Left ventricle myocardium inferior (tissue), 1 donor: ENCODE measurements around the gene SNN. TPM values are rescaled to one million over a fixed set of nuclear protein-coding genes. Genes with fewer than 3 reads are reported as not detected.

Experiments
- DNase-seq: peaks from one replicate; pipeline ENCODE4 v3.0.0-alpha.2; 2020
- H3K27ac ChIP-seq: fragments of 200-600 bp; replicated peaks from 2 replicates; pipeline ENCODE4 v1.8.0; 2021
- H3K27me3 ChIP-seq: fragments of 200-600 bp; 2 replicates; pipeline ENCODE4 v1.8.0; 2021; ENCODE audit warnings: low read depth
- H3K36me3 ChIP-seq: fragments of 200-600 bp; 2 replicates; pipeline ENCODE4 v1.8.0; 2021
- H3K4me1 ChIP-seq: fragments of 200-600 bp; 2 replicates; pipeline ENCODE4 v1.8.0; 2021
- H3K4me3 ChIP-seq: fragments of 200-600 bp; 2 replicates; pipeline ENCODE4 v1.8.0; 2021; ENCODE audit warnings: mild to moderate bottlenecking, moderate library complexity
- H3K9me3 ChIP-seq: fragments of 200-600 bp; replicated peaks from 2 replicates; pipeline ENCODE4 v1.8.0; 2021
- intact Hi-C: fragments of 100-400 bp; cut with micrococcal nuclease; formaldehyde crosslinking; loops from one replicate; pipeline ENCODE4 v1.11.0; 2022
- total RNA-seq: library from RNA; stranded (reverse); fragmentation: NEBNext Ultra II Directional; extraction: Animal tissue kit (Norgen Biotek cat#: 25700); gene quantifications from one replicate; pipeline ENCODE4 v1.2.1, GENCODE V29; 2021
- TF ChIP-seq, protein P1 (sequence below): fragments of 200-600 bp; IDR thresholded peaks from 2 replicates; pipeline ENCODE4 v1.8.0; 2021; ENCODE audit warnings: antibody characterized with exemption, mild to moderate bottlenecking, borderline replicate concordance
- donor health status: DM: no; HTN: yes; CAD: no; lungs with severe emphysema.

The SNN gene
- total RNA-seq, 1 donor from 2014 or later, result 28.2 TPM

DNA sequence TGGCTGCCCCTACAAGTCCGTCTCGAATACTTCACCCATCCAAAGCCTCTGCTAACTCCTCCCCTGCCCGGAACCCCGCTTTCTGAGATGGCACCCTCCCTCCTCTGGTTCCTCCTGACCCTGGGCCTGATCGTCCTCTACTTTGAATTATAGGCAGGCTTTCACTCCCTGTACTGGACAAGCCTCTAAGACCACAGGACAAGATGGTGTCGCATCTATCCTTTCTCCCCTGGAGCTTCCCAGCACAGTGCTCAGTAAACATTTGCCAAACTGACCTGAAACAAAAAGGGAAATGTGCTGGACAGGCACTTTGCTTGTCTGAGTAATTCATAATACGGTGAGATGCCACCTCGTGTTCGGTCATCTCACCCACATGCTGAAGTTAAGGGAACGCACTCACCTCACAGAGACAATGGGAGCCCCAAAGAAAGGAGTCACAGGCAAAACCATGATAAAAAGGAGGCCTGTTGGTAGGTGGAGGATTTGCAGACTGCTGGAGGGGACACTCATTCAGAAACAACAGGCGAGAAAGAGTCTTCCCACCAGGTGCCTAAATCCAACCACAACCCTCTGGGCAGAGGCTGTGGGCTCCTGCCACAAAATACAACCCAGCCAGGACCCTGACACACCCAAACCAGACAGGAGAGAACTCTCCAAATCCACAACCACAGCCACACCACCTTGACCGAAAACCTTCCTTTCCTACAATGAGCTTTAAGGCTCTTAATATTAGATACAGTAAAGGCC lies 28.2 kb downstream of the SNN start:
- no peaks in the 10 kb centered on the region for H3K27me3 ChIP-seq
- TF ChIP-seq, protein P1, sequence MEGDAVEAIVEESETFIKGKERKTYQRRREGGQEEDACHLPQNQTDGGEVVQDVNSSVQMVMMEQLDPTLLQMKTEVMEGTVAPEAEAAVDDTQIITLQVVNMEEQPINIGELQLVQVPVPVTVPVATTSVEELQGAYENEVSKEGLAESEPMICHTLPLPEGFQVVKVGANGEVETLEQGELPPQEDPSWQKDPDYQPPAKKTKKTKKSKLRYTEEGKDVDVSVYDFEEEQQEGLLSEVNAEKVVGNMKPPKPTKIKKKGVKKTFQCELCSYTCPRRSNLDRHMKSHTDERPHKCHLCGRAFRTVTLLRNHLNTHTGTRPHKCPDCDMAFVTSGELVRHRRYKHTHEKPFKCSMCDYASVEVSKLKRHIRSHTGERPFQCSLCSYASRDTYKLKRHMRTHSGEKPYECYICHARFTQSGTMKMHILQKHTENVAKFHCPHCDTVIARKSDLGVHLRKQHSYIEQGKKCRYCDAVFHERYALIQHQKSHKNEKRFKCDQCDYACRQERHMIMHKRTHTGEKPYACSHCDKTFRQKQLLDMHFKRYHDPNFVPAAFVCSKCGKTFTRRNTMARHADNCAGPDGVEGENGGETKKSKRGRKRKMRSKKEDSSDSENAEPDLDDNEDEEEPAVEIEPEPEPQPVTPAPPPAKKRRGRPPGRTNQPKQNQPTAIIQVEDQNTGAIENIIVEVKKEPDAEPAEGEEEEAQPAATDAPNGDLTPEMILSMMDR, result no peak
- H3K27ac ChIP-seq, result no peak overlapping the region
- DNase-seq, result no peak
- no peaks in the 10 kb centered on the region for H3K9me3 ChIP-seq
- peaks cover 69% of the 10 kb centered on the region for H3K36me3 ChIP-seq
- intact Hi-C loops, result no loop called here
- H3K4me1 ChIP-seq, result peaks cover 25% of the 10 kb centered on the region
- H3K4me3 ChIP-seq, result no peak overlapping the region

- TF ChIP-seq, protein P1, result no peak
- DNase-seq, result no peak
- H3K27me3 ChIP-seq, result no peaks in the 10 kb centered on the region
- no peaks in the 10 kb centered on the region for H3K9me3 ChIP-seq
- H3K27ac ChIP-seq, result no peak overlapping the region
- peaks cover 60% of the 10 kb centered on the region for H3K36me3 ChIP-seq
- intact Hi-C loops, result no loop called here
- no peak overlapping the region for H3K4me3 ChIP-seq
- peaks cover 25% of the 10 kb centered on the region for H3K4me1 ChIP-seq
Observed at GRCh38 chr16:11697319-11697718, 29.1 kb downstream of the SNN start.

DNA sequence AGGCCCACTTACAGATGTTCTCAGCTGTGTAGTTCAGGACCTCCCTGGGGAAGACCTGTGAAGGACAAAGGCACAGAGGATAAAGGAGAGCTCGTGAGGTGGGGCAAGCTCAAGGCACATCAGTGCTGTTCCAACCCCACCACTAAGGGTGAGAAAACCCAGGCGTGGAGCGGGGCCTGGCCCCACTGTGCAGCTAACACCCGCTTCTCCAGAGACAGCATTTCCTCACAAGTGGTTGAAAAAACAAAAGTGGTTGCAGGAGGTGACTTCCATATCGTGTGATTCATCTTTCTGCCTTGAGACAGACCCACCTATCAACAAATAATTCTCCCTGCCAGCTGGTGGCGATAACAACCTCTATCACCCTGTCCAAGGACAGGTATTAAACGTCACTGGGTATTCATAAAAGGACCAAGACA lies 30.0 kb downstream of the SNN start:
- no peak overlapping the region for H3K4me3 ChIP-seq
- no peak for DNase-seq
- TF ChIP-seq, protein P1, result no peak
- peak overlapping the region; percentile 50 for H3K27ac ChIP-seq
- H3K27me3 ChIP-seq, result no peaks in the 10 kb centered on the region
- peaks cover 19% of the 10 kb centered on the region for H3K4me1 ChIP-seq
- H3K36me3 ChIP-seq, result peaks cover 60% of the 10 kb centered on the region
- H3K9me3 ChIP-seq, result no peaks in the 10 kb centered on the region
- intact Hi-C loops, result no loop called here

DNA sequence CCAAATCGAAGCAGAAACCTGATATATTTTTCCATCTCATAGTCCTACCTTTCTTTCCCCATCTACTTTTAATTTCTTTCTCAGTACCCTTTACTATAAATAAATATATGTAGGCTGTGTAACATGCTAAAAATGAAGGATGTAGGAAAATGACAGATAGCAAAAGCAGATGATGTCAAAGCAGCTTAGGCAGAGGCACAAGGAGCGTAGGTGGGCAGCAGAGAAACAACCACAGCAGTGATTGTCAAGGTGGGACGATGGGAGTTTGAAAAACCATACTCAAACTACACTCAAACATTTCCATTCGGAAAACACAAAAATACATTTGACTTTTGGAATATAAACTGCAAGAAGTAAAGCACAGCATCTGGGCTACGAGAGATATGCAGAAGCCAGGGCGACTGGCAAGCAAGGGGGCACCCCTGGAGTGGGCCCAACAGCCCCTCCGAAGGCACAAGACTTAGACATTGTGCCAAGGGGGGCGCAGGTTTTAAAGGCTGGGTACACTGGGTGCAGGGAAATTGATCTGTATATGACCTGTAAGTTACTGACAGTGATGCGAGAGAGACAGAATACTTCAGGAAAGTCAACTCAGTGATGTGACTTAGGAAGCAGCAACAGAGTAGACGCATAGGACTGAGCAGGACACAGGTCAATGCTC lies 31.1 kb downstream of the SNN start:
- H3K9me3 ChIP-seq, result no peaks in the 10 kb centered on the region
- H3K4me3 ChIP-seq, result no peak overlapping the region
- TF ChIP-seq, protein P1, result no peak
- no peaks in the 10 kb centered on the region for H3K27me3 ChIP-seq
- no peak overlapping the region for H3K27ac ChIP-seq
- DNase-seq, result no peak
- H3K36me3 ChIP-seq, result peaks cover 62% of the 10 kb centered on the region
- H3K4me1 ChIP-seq, result peaks cover 28% of the 10 kb centered on the region
- intact Hi-C loops, result no loop called here

DNA sequence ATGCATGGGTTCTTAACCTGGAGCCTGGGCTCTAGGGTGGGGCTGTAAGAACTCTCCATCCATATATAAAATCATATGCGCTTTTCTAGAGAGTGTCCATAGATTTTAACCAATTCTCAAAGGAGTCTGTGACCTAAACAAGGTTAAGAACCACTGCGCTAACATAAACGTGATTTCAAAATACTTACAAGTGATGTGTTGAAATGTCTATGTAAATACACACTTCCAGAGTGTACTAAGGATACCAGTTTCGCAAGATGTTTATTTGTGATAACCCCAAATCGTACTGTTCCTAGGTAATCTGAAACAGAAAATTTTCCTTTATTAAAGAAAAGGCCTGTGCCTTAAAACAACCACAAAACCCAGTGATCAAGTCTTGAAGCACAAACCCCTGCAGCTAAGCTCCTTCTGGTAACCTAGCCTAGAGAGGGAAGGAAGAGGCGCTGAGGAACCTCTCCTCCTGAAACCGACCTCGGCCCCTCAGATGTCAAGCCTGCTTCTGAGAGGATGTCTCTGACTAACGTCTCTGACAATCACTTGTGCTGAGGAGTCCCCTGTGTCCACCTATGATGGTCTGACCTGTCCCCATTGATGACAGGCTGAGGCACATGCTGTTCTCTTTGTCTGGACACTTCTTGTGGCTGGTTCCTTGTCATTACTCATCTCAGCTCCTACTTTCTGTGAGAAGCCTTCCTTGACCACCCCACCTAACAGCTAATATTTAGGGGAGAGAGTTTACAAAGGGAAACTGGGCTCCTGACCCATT lies 32.2 kb downstream of the SNN start:
- DNase-seq, result no peak
- Histone ChIP-seq H3K27me3 (no peaks in the 10 kb centered on the region), H3K4me1 (peaks cover 38% of the 10 kb centered on the region), H3K36me3 (peaks cover 51% of the 10 kb centered on the region), H3K27ac (no peak overlapping the region), H3K4me3 (no peak overlapping the region), H3K9me3 (no peaks in the 10 kb centered on the region)
- intact Hi-C loops, result no loop called here
- TF ChIP-seq, protein P1, result no peak
